NCI-H524 treated with DMSO at 0.1 percent for 48 hours (cell line): ENCODE measurements around the gene SLC36A3.
"Not testable (repeated sequence)": the region's sequence is repeated elsewhere in the genome, so short reads cannot be mapped to it uniquely, and the experiment has no call there.

Experiments used
- DNase-seq: peaks from one replicate; lab custom pipeline; 2025; lab: John Stamatoyannopoulos, UW

SLC36A3 gene

GRCh38 chr5:151303666-151304065, at the start of gene SLC36A3:
Gene SLC36A3 (minus strand): TSS chr5:151303766. CDS start chr5:151303354, 412 bp downstream.
- DNase-seq = no peak

- no peak for DNase-seq
These were observed 48.1 kb upstream of the SLC36A3 start for GRCh38 chr5:151351671-151352070.

DNA sequence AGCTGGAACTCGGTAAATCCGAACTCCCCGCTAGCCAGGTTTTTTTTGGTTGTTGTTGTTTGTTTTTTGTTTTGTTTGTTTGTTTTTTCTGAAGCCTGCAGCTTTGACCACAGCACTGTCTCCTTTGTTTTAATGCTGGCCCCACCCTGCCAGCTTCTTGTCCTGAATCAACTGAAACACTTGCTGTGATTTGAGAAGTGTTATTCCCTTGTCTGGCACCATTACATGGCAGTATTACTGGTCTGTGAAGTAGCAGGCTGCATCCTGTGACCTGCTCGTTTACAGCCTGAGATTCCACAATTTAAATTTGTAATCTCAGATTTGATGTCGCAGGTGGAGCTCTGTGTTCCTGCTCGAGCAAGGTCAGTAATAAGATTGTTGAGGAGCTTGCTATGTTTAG, 45.2 kb upstream of the SLC36A3 start:
- DNase-seq = no peak

DNA sequence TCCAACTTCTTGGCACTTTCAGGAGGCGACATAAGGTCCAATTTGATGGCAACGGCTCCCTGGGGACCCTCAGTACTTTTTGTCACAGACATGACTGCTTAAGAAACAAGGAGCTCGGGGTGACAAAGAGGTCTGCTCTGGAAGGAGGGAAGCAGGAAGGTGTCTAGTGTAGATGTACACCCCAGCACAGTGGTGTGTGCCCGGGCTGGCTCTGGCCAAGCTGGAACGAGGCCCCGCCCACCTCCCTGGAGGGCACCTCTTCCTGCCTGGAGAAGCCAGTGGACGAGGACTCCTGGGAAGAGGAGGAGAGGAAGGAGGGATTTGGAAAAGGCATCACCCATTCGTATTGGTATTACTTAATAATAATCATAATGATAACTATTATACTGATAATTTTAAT, 43.8 kb upstream of the SLC36A3 start, which contains the start of gene SLC36A2:
TSS of gene SLC36A2 (minus strand) at position 191 of the 400 bp plus-strand sequence. CDS start at position 92, 99 bp downstream.
- no peak for DNase-seq

GRCh38 chr5:151345808-151346478, 42.4 kb upstream of the SLC36A3 start:
- no peak for DNase-seq

- no peak for DNase-seq
These were observed 41.7 kb upstream of the SLC36A3 start for GRCh38 chr5:151345187-151345807.

GRCh38 chr5:151344088-151344487, 40.5 kb upstream of the SLC36A3 start:
- no peak for DNase-seq

- DNase-seq = no peak
These were observed 36.4 kb upstream of the SLC36A3 start for GRCh38 chr5:151340004-151340403.

- no peak for DNase-seq
These were observed 35.2 kb upstream of the SLC36A3 start for GRCh38 chr5:151338734-151339133.

- DNase-seq = no peak
These were observed 29.3 kb upstream of the SLC36A3 start for GRCh38 chr5:151332857-151333256.

GRCh38 chr5:151328734-151329133, 25.2 kb upstream of the SLC36A3 start:
- no peak for DNase-seq

GRCh38 chr5:151327585-151327984, 24.0 kb upstream of the SLC36A3 start:
- DNase-seq = no peak

- DNase-seq = no peak
These were observed 22.7 kb upstream of the SLC36A3 start for GRCh38 chr5:151326266-151326665.

DNA sequence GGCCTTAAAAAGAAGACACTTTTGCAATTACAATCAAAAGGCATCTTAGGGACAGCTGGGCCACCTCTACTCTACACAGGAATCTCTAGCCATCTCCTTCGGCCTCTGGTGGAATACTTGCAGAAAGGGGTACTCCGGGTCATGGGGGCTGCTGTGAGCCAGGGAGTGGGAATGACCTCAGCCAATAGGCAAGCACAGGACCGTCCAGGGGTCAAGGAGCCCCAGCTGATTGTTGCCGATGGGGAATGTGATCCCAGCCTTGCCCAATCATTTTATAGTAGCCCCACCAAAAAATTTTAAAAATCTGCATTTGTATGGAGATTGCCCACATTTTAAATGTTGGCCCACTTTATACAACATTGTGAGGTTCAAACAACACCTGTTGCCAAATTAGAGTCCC, 16.9 kb upstream of the SLC36A3 start:
- DNase-seq = no peak

DNA sequence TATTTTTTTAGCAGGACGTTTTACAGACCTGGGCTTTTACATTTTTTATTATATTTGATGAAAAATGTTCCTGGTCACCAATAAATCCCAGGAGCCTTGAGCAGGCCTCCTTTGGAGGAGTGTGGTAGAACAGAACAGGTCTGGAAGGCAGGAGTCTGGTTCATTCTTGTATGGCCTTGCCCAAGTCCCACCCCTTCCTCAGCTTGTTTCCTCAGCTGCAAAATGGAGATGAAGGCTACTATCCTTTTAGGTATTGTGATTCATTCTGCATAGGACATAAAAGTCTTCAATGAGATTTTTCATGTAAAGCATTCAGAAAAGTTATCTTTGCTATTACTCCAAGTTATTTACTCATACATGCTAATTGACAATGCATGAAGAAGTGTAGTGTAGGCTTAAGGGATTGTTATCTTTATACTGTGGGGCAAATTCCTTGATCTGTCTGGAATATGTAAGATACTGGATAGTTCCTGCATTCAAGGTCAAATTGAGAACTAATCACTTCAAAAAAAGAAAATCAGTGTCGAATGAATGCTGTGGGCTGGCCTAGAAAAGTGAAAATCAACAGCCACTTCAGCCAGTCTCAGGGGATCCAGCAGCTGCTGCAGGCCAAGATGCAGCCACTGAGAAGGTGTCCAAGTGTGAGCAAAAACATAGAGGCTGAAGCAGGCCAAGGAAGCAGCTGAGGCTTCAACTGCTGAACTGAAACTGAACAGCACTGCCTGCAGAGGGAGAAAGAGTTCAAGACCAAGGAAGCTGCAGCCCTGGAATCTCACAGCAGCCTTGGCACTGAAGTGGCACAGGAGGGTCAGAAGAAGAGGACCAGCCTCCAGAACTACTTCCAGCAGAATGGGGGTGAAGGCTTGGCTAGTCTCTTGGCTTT, 15.5 kb upstream of the SLC36A3 start:
- peak; percentile 22 for DNase-seq

DNA sequence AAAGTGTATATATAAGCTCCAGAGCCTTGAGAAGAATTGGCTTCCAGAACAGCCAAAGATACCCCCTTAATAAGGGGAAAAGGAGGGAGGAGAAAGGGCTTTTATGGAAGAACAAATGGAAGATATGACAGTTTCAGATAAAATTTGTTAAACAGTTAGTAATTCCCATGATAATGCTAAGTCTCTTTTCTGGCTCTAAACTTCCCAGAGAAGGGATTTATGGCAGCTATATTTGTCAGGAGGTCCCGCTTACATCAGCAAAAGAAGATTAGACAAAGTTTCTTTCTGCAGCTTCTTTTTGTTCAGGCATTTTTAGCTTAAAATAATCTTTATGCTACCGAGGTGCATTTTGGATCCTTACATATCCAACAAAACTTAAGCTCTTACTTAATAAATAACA, 14.3 kb upstream of the SLC36A3 start:
- DNase-seq = no peak

DNA sequence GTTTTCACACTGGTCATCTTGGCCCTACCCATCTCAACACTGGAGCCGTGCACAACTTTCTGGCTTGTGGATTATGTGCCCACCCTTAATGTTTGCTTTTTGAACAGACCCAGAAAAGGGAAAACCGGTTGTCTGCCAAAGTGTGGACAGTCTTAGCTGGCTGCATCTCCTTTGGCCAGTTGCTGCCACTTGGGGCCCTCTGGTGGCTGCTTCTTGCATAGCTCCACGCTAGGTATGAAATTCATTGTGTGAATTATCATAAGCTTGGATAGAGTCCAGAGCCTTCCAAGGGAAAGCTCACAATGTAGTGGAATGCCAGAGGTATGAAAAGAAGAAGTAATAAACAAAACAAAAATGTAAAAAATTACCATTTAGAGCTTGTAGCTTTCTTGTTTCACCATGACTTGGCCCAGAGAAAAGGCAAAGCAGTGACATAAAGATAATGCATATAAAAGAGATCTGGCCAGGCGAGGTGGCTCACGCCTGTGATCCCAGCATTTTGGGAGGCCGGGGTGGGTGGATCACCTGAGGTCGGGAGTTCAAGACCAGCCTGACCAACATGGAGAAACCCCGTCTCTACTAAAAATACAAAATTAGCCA, 12.5 kb upstream of the SLC36A3 start:
- DNase-seq = no peak

DNA sequence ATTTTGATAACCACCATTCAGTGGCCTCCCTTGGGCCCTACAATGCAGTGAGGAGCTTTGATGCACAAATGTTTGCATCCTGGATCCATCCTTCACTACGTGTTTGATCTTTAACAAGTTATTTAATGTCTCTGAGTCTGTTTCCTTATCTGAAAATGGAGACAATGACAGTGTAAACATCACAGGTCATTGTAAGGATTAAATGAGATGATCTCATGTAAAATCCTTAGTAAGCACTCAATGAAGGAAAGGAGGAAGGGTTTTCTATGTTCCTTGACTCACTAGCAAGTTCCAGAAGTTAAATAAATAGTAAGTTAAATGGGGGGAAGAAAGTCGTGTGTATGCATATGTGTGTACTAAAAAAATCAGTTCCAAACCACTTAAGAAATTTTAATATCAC, 9.8 kb upstream of the SLC36A3 start:
- DNase-seq = no peak

GRCh38 chr5:151312756-151313324, 9.3 kb upstream of the SLC36A3 start:
- DNase-seq = no peak

DNA sequence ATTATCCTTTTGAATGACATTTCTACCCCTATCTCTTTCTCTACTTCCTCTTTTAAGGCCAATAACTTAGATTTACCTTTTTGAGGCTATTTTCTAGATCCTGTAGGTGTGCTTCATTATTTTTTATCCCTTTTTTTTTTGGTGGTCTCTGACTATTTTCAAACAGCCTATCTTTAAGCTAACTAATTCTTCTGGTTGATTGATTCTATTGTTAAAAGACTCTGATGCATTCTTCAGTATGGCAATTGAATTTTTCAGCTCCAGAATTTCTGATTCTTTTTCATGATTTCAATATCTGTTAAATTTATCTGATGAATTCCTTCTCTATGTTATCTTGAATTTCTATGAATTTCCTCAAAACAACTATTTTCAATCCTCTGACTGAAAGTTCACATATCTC, 7.4 kb upstream of the SLC36A3 start:
- no peak for DNase-seq

- DNase-seq = not testable (repeated sequence)
These were observed 6.3 kb upstream of the SLC36A3 start for GRCh38 chr5:151309821-151310220.

- DNase-seq = not testable (repeated sequence)
These were observed 5.7 kb upstream of the SLC36A3 start for GRCh38 chr5:151309266-151309665.
